Prostate gland (tissue), 2 donors: ENCODE results near the gene INPP5F. TPM values are rescaled to one million over a fixed set of nuclear protein-coding genes. Genes with fewer than 3 reads are reported as not detected.

Experiments
- DNase-seq: peaks from one replicate; pipeline ENCODE4 v3.0.0-alpha.2; 2019; ENCODE audit warnings: low spot score
- H3K27ac ChIP-seq, 2 donors: fragments of 200-600 bp; sonication (generic); 2 replicates each; pipeline ENCODE4 v1.5.1; 2017 to 2019
- H3K27me3 ChIP-seq: fragments of 200-600 bp; sonication (generic); replicated peaks from 2 replicates; pipeline ENCODE4 v1.5.1; 2019; ENCODE audit not compliant: insufficient read depth
- H3K36me3 ChIP-seq, 2 donors: fragments of 200-600 bp; sonication (generic); 1 replicate in 1 of 2; 2 replicates in 1 of 2; pipeline versions ENCODE4 v1.5.1 to v1.8.1; 2017 to 2019
- H3K4me1 ChIP-seq: fragments of 200-600 bp; sonication (generic); replicated peaks from 2 replicates; pipeline ENCODE4 v1.5.1; 2019
- H3K4me3 ChIP-seq, 2 donors: fragments of 200-600 bp; sonication (generic); 2 replicates each; pipeline ENCODE4 v1.5.1; 2017 to 2019
- H3K9me3 ChIP-seq: fragments of 200-600 bp; sonication (generic); 2 replicates; pipeline ENCODE4 v1.5.1; 2017
- CTCF ChIP-seq, 4 experiments: fragments of 200-600 bp in 2 of 4; fragments of 450-650 bp in 2 of 4; sonication (generic) in 2 of 4; IDR thresholded peaks; 1 replicate in 3 of 4; 2 replicates in 1 of 4; pipeline ENCODE4 v1.5.1; 2016 to 2019; ENCODE audit warnings: antibody characterized with exemption in 4 of 4, mild to moderate bottlenecking in 2 of 4, moderate library complexity in 2 of 4
- POLR2A ChIP-seq: fragments of 450-650 bp; IDR thresholded peaks from one replicate; pipeline ENCODE4 v1.6.1; 2016; ENCODE audit warnings: antibody characterized with exemption, mild to moderate bottlenecking
- POLR2AphosphoS5 ChIP-seq: sonication (generic); formaldehyde crosslinking; IDR thresholded peaks from one replicate; pipeline ENCODE4 v1.6.1; 2017; ENCODE audit warnings: antibody characterized with exemption
- WGBS: methylation state at CpG from one replicate; pipeline ENCODE4 v1.1.5; 2018; 5-methylcytosine and 5-hydroxymethylcytosine counted together
- intact Hi-C: fragments of 100-400 bp; cut with DNase I; formaldehyde crosslinking; loops from one replicate; pipeline ENCODE4 v1.14.2; 2022
- total RNA-seq, 2 donors: library from RNA; depleted of rRNA; stranded (reverse); fragments of >200 nt; gene quantifications; one replicate each; pipeline ENCODE4 v1.1.0, GENCODE V29; 2016

INPP5F gene
- total RNA-seq, 2 donors from 2014 or later = 8.6 to 15.9 TPM

- H3K4me3 ChIP-seq = no peak overlapping the region
- no peak for DNase-seq
- no peaks in the 10 kb centered on the region for H3K27me3 ChIP-seq
- no peaks in the 10 kb centered on the region for H3K36me3 ChIP-seq
- no peak for TF ChIP-seq CTCF (IDR thresholded peaks at IDR 0.05)
- no peak for TF ChIP-seq POLR2A
- TF ChIP-seq POLR2AphosphoS5 = no peak
- 87% methylated on average over 8 of the region's 8 CpGs for WGBS
- intact Hi-C loops = loop anchor here (5.0 kb wide), 1 partner anchor 54 kb away; no protein-coding TSS in a partner anchor
- H3K9me3 ChIP-seq = no peaks in the 10 kb centered on the region
- no peaks in the 10 kb centered on the region for H3K4me1 ChIP-seq
- no peak overlapping the region for H3K27ac ChIP-seq
Measured at GRCh38 chr10:119762805-119763798, 37.3 kb downstream of the INPP5F start.

GRCh38 chr10:119768455-119769094 is 42.7 kb downstream of the INPP5F start:
- Histone ChIP-seq H3K9me3 (no peaks in the 10 kb centered on the region), H3K36me3 (no peaks in the 10 kb centered on the region), H3K4me3 (no peak overlapping the region), H3K4me1 (no peaks in the 10 kb centered on the region), H3K27me3 (no peaks in the 10 kb centered on the region), H3K27ac (no peak overlapping the region)
- DNase-seq = no peak
- intact Hi-C loops = no loop called here
- 48% methylated on average over 4 of the region's 4 CpGs for WGBS
- TF ChIP-seq CTCF (IDR thresholded peaks at IDR 0.05) (no peak), POLR2A (no peak), POLR2AphosphoS5 (no peak)

- Histone ChIP-seq H3K36me3 (no peaks in the 10 kb centered on the region), H3K4me1 (no peaks in the 10 kb centered on the region), H3K27me3 (no peaks in the 10 kb centered on the region), H3K9me3 (no peaks in the 10 kb centered on the region), H3K27ac (no peak overlapping the region), H3K4me3 (no peak overlapping the region)
- WGBS = 47% methylated on average over 2 of the region's 2 CpGs
- intact Hi-C loops = no loop called here
- TF ChIP-seq POLR2AphosphoS5 (no peak), POLR2A (no peak), CTCF (IDR thresholded peaks at IDR 0.05) (no peak)
- DNase-seq = no peak
Measured at GRCh38 chr10:119769886-119770285, 44.0 kb downstream of the INPP5F start.

- no peak for DNase-seq
- intact Hi-C loops = no loop called here
- Histone ChIP-seq H3K9me3 (no peaks in the 10 kb centered on the region), H3K27ac (no peak overlapping the region), H3K36me3 (no peaks in the 10 kb centered on the region), H3K27me3 (no peaks in the 10 kb centered on the region), H3K4me1 (no peaks in the 10 kb centered on the region), H3K4me3 (no peak overlapping the region)
- WGBS = 90% methylated on average over 2 of the region's 2 CpGs
- no peak for TF ChIP-seq POLR2A
- no peak for TF ChIP-seq CTCF (IDR thresholded peaks at IDR 0.05)
- TF ChIP-seq POLR2AphosphoS5 = no peak
Measured at GRCh38 chr10:119770928-119771327, 45.1 kb downstream of the INPP5F start.
